H1 (cell line): ENCODE measurements around the gene SPOPL. TPM values are rescaled to one million over a fixed set of nuclear protein-coding genes. Genes with fewer than 3 reads are reported as not detected.

Experiments used
- CTCF ChIA-PET: fragments of 300-600 bp; sonication (Branson Sonifier 250); formaldehyde crosslinking; loops from one replicate; lab custom pipeline; 2021; ENCODE audit not compliant: partially characterized antibody; lab: Charles Lee
- POLR2A ChIA-PET: fragments of 300-600 bp; sonication (Branson Sonifier 250); formaldehyde crosslinking; loops from one replicate; lab custom pipeline; 2021; ENCODE audit warnings: inconsistent platforms; ENCODE audit not compliant: partially characterized antibody; lab: Charles Lee
- DNase-seq, 2 experiments: peaks; one replicate each; pipeline versions ENCODE4 v3.0.0 to v3.0.0-alpha.2; 2010 to 2022; ENCODE audit warnings: low spot score in 2 of 2, low read depth in 1 of 2, mixed read lengths in 1 of 2
- FAIRE-seq: peaks from 2 replicates; lab custom pipeline; 2011; peaks lifted over from hg19 to GRCh38; lab: Jason Lieb, UNC
- H2AFZ ChIP-seq: 2 replicates; pipeline ENCODE4 v1.8.1; 2012; ENCODE audit warnings: low read length, inconsistent platforms
- H2AK5ac ChIP-seq: 2 replicates; pipeline ENCODE4 v1.6.1; 2013; ENCODE audit warnings: low read depth, low read length
- H2BK120ac ChIP-seq: replicated peaks from 2 replicates; pipeline ENCODE3; 2013; ENCODE audit warnings: low read depth, low read length, inconsistent platforms
- H2BK12ac ChIP-seq: 2 replicates; pipeline ENCODE4 v1.6.1; 2013; ENCODE audit warnings: low read depth, low read length
- H2BK15ac ChIP-seq: 2 replicates; pipeline ENCODE4 v1.6.1; 2013; ENCODE audit warnings: low read length
- H2BK20ac ChIP-seq: 2 replicates; pipeline ENCODE4 v1.6.1; 2013; ENCODE audit warnings: low read length
- H2BK5ac ChIP-seq: 2 replicates; pipeline ENCODE4 v1.6.1; 2013; ENCODE audit warnings: low read depth, low read length
- H3K14ac ChIP-seq: 2 replicates; pipeline ENCODE4 v1.6.1; 2013; ENCODE audit warnings: inconsistent platforms; ENCODE audit not compliant: insufficient read length
- H3K18ac ChIP-seq: 2 replicates; pipeline ENCODE4 v1.6.1; 2013; ENCODE audit warnings: low read length; ENCODE audit errors: extremely low read depth
- H3K23ac ChIP-seq: 2 replicates; pipeline ENCODE4 v1.6.1; 2013; ENCODE audit warnings: inconsistent platforms; ENCODE audit not compliant: insufficient read length
- H3K23me2 ChIP-seq: 2 replicates; pipeline ENCODE4 v1.6.1; 2013; ENCODE audit warnings: low read depth, low read length
- H3K27ac ChIP-seq: 2 replicates; pipeline ENCODE4 v1.6.1; 2011; ENCODE audit warnings: low read depth, low read length, inconsistent platforms
- H3K27me3 ChIP-seq, 4 experiments: replicated peaks in 1 of 4; 1 replicate in 1 of 4; 2 replicates in 3 of 4; pipeline versions ENCODE4 v1.6.1 to v1.8.1; 2011 to 2013; ENCODE audit warnings: low read length in 3 of 4, mild to moderate bottlenecking in 3 of 4, inconsistent platforms in 2 of 4, mixed read lengths in 2 of 4, moderate library complexity in 1 of 4; ENCODE audit not compliant: control insufficient read depth in 3 of 4, insufficient read depth in 3 of 4; ENCODE audit errors: extremely low read depth in 1 of 4
- H3K36me3 ChIP-seq, 4 experiments: 2 replicates each; pipeline versions ENCODE4 v1.6.1 to v1.8.1; 2011 to 2013; ENCODE audit warnings: mild to moderate bottlenecking in 4 of 4, low read length in 3 of 4, moderate library complexity in 2 of 4, control low read depth in 1 of 4, inconsistent platforms in 1 of 4; ENCODE audit not compliant: insufficient read depth in 4 of 4, control insufficient read depth in 2 of 4
- H3K4ac ChIP-seq: replicated peaks from 2 replicates; pipeline ENCODE3; 2013; ENCODE audit warnings: low read length, low read depth, mixed read lengths, inconsistent platforms; ENCODE audit not compliant: insufficient read length
- H3K4me1 ChIP-seq, 4 experiments: replicated peaks in 1 of 4; 1 replicate in 1 of 4; 2 replicates in 3 of 4; pipeline versions ENCODE4 v1.6.1 to v1.8.1; 2011 to 2013; ENCODE audit warnings: low read length in 3 of 4, inconsistent platforms in 2 of 4, mixed read lengths in 1 of 4; ENCODE audit not compliant: insufficient read depth in 4 of 4, control insufficient read depth in 3 of 4
- H3K4me2 ChIP-seq, 2 experiments: 2 replicates each; pipeline versions ENCODE4 v1.6.1 to v1.8.1; 2011 to 2013; ENCODE audit warnings: low read depth in 2 of 2, low read length in 2 of 2, control low read depth in 1 of 2, inconsistent platforms in 1 of 2, mild to moderate bottlenecking in 1 of 2; ENCODE audit not compliant: insufficient read depth in 1 of 2
- H3K4me3 ChIP-seq, 4 experiments: fragments of 200-600, 300-600 bp in 1 of 4; sonication (generic), shearing (Covaris generic), sonication (Bioruptor Twin) in 1 of 4; 2 replicates each; pipeline versions ENCODE4 v1.5.1 to v1.8.1; 2011 to 2016; ENCODE audit warnings: low read length in 4 of 4, low read depth in 3 of 4, control low read depth in 2 of 4, inconsistent platforms in 2 of 4, mild to moderate bottlenecking in 2 of 4, mixed read lengths in 1 of 4, moderate library complexity in 1 of 4; ENCODE audit not compliant: insufficient read depth in 2 of 4; ENCODE audit errors: extremely low read depth in 1 of 4
- H3K56ac ChIP-seq: replicated peaks from 2 replicates; pipeline ENCODE3; 2013; ENCODE audit warnings: low read depth, mild to moderate bottlenecking, mixed read lengths, low read length, inconsistent platforms; ENCODE audit not compliant: insufficient read length
- H3K79me1 ChIP-seq: 2 replicates; pipeline ENCODE4 v1.6.1; 2013; ENCODE audit warnings: low read depth, low read length, control low read depth
- H3K79me2 ChIP-seq, 2 experiments: 2 replicates each; pipeline versions ENCODE4 v1.6.1 to v1.8.1; 2012 to 2013; ENCODE audit warnings: low read length in 2 of 2, mild to moderate bottlenecking in 2 of 2, inconsistent platforms in 1 of 2; ENCODE audit not compliant: insufficient read depth in 2 of 2, control insufficient read depth in 1 of 2
- H3K9ac ChIP-seq, 4 experiments: replicated peaks in 1 of 4; 1 replicate in 1 of 4; 2 replicates in 3 of 4; pipeline versions ENCODE4 v1.6.1 to v1.8.1; 2011 to 2013; ENCODE audit warnings: low read depth in 3 of 4, low read length in 3 of 4, control low read depth in 2 of 4, mild to moderate bottlenecking in 2 of 4, moderate library complexity in 2 of 4, inconsistent platforms in 1 of 4; ENCODE audit errors: extremely low read depth in 1 of 4
- H3K9me3 ChIP-seq, 2 experiments: 2 replicates each; pipeline versions ENCODE4 v1.6.1 to v1.8.1; 2012 to 2013; ENCODE audit warnings: mild to moderate bottlenecking in 2 of 2, moderate library complexity in 2 of 2, control low read depth in 1 of 2, inconsistent platforms in 1 of 2, low read depth in 1 of 2, low read length in 1 of 2, mixed read lengths in 1 of 2; ENCODE audit not compliant: insufficient read depth in 2 of 2
- H4K20me1 ChIP-seq, 2 experiments: replicated peaks in 1 of 2; 2 replicates each; pipeline versions ENCODE3 to v1.8.1; 2011 to 2013; ENCODE audit warnings: inconsistent platforms in 2 of 2, low read length in 2 of 2, mild to moderate bottlenecking in 1 of 2; ENCODE audit not compliant: insufficient read depth in 2 of 2, control insufficient read depth in 1 of 2
- H4K5ac ChIP-seq: 2 replicates; pipeline ENCODE4 v1.6.1; 2013; ENCODE audit warnings: low read length, low read depth, mixed read lengths, inconsistent platforms; ENCODE audit not compliant: insufficient read length
- H4K8ac ChIP-seq: 2 replicates; pipeline ENCODE4 v1.8.0; 2013; ENCODE audit warnings: mild to moderate bottlenecking, moderate library complexity, low read length, inconsistent platforms; ENCODE audit not compliant: insufficient read depth; ENCODE audit errors: extremely low read depth
- H4K91ac ChIP-seq: replicated peaks from 2 replicates; pipeline ENCODE3; 2013; ENCODE audit warnings: low read length, mixed read lengths, inconsistent platforms; ENCODE audit not compliant: insufficient read length
- ATF2 ChIP-seq: IDR thresholded peaks from 2 replicates; pipeline ENCODE4 v1.6.1; 2012; ENCODE audit warnings: low read length, inconsistent platforms
- BRCA1 ChIP-seq: IDR thresholded peaks from 2 replicates; pipeline ENCODE4 v1.6.1; 2012; ENCODE audit warnings: low read depth, low read length, improper control_type of control experiment
- CEBPB ChIP-seq: IDR thresholded peaks from 2 replicates; pipeline ENCODE4 v1.6.1; 2012; ENCODE audit warnings: low read depth, low read length
- CHD1 ChIP-seq: IDR thresholded peaks from 2 replicates; pipeline ENCODE4 v1.6.1; 2012; ENCODE audit warnings: low read depth, low read length, improper control_type of control experiment
- EGR1 ChIP-seq: IDR thresholded peaks from 2 replicates; pipeline ENCODE4 v1.6.1; 2011; ENCODE audit warnings: low read depth, low read length, borderline replicate concordance
- EZH2 ChIP-seq: fragments of 200-600 bp; sonication (generic); IDR thresholded peaks from 2 replicates; pipeline ENCODE4 v1.7.1; 2012; ENCODE audit warnings: low read depth, mild to moderate bottlenecking, moderate library complexity, low read length, inconsistent platforms; ENCODE audit not compliant: severe bottlenecking
- FOSL1 ChIP-seq: IDR thresholded peaks from 2 replicates; pipeline ENCODE4 v1.6.1; 2011; ENCODE audit warnings: mild to moderate bottlenecking, low read depth, low read length, moderate library complexity; ENCODE audit not compliant: insufficient read depth
- JUN ChIP-seq: IDR thresholded peaks from 2 replicates; pipeline ENCODE4 v1.6.1; 2011; ENCODE audit warnings: low read depth, mild to moderate bottlenecking, improper control_type of control experiment, low read length
- KDM4A ChIP-seq: IDR thresholded peaks from one replicate; pipeline ENCODE4 v1.7.1; 2012; ENCODE audit warnings: low read depth, mild to moderate bottlenecking, moderate library complexity, low read length, inconsistent platforms; ENCODE audit not compliant: severe bottlenecking
- RAD21 ChIP-seq, 2 experiments: IDR thresholded peaks in 1 of 2; conservative IDR thresholded peaks in 1 of 2; 2 replicates each; pipeline ENCODE4 v1.6.1; 2011; ENCODE audit warnings: low read depth in 2 of 2, low read length in 2 of 2, improper control_type of control experiment in 1 of 2, inconsistent platforms in 1 of 2, mild to moderate bottlenecking in 1 of 2, moderate library complexity in 1 of 2
- TAF1 ChIP-seq: IDR thresholded peaks from 2 replicates; pipeline ENCODE4 v1.6.1; 2011; ENCODE audit warnings: mild to moderate bottlenecking, low read depth, low read length
- USF2 ChIP-seq: IDR thresholded peaks from 2 replicates; pipeline ENCODE4 v1.6.1; 2011; ENCODE audit warnings: low read length, improper control_type of control experiment
- WGBS, 2 experiments: shearing (Covaris generic) in 1 of 2; methylation state at CpG; one replicate each; pipeline versions ENCODE4 v1.1.6 to v1.1.7; 2013 to 2015; ENCODE audit warnings: low lambda C conversion rate in 2 of 2, mixed read lengths in 2 of 2, inconsistent platforms in 1 of 2, low coverage in 1 of 2, missing lambda C conversion rate in 1 of 2; ENCODE audit not compliant: insufficient replicate concordance in 2 of 2, insufficient coverage in 1 of 2, insufficient read length in 1 of 2; ENCODE audit errors: extremely low coverage in 1 of 2, missing lambda C conversion rate in 1 of 2; 5-methylcytosine and 5-hydroxymethylcytosine counted together
- polyA plus RNA-seq, 7 experiments: library from polyadenylated mRNA; depleted of rRNA in 3 of 7; stranded (reverse) in 5 of 7; unstranded in 2 of 7; fragments of >200 nt in 5 of 7; fragments of 200-250 nt in 2 of 7; gene quantifications; 1 replicate in 5 of 7; 2 replicates in 1 of 7; 4 replicates in 1 of 7; pipeline versions ENCODE4 v1.2.1 to v1.2.3, GENCODE V29; 2011 to 2013; ENCODE audit warnings: missing spikeins in 2 of 7, mixed read lengths in 2 of 7
- total RNA-seq: library from RNA; stranded (reverse); fragmentation: NEBNext Ultra II Directional; extraction: Animal tissue kit (Norgen Biotek cat#: 25700); gene quantifications from 2 replicates; pipeline ENCODE4 v1.2.1, GENCODE V29; 2021

The SPOPL gene
- total and polyA plus RNA-seq, 2 of the 8 experiments (the other 6 are each of a cell fraction or from before 2014, with no cell fraction given), result 1.9 to 14.5 TPM

- WGBS, 2 experiments, result no CpG with 5 or more reads among the region's 2 CpGs
- CTCF ChIA-PET, result interaction anchor here (0.9 to 1.8 kb wide), 2 partner anchors 9 to 19 kb away, joined by 3 to 4 read pairs; no protein-coding TSS in a partner anchor
- FAIRE-seq, result no peak
- no peak for TF ChIP-seq CHD1
- TF ChIP-seq KDM4A, result no peak
- no peak for TF ChIP-seq FOSL1
- no peak for TF ChIP-seq USF2
- no peak for TF ChIP-seq BRCA1
- no peak for TF ChIP-seq ATF2
- TF ChIP-seq TAF1, result no peak
- TF ChIP-seq CEBPB, result no peak
- TF ChIP-seq EZH2, result no peak
- TF ChIP-seq RAD21 (IDR thresholded peaks at IDR 0.05 in 1 of 2, conservative IDR thresholded peaks at IDR 0.05 in 1 of 2; ENCODE audit: low read depth in 2 of 2, low read length in 2 of 2), result no peak
- TF ChIP-seq JUN, result no peak
- TF ChIP-seq EGR1, result no peak
These were observed 45.9 kb upstream of the SPOPL start for GRCh38 chr2:138455691-138456090.

More at GRCh38 chr2:138455691-138456090, 45.9 kb upstream of the SPOPL start:
- no peak overlapping the region for H3K4me3 ChIP-seq
- no peak overlapping the region for H3K56ac ChIP-seq
- H3K9me3 ChIP-seq, result no peaks in the 10 kb centered on the region
- no peak overlapping the region for H2BK12ac ChIP-seq
- no peak overlapping the region for H3K23ac ChIP-seq
- no peaks in the 10 kb centered on the region for H3K4me1 ChIP-seq
- no peak overlapping the region for H2BK5ac ChIP-seq
- no peak overlapping the region for H3K4me2 ChIP-seq
- no peaks in the 10 kb centered on the region for H3K79me2 ChIP-seq
- no peak overlapping the region for H2AFZ ChIP-seq
- H2AK5ac ChIP-seq, result no peak overlapping the region
- no peak overlapping the region for H4K5ac ChIP-seq
- POLR2A ChIA-PET, result no interaction called here
- DNase-seq, result no peak
- no peak overlapping the region for H2BK20ac ChIP-seq
- no peaks in the 10 kb centered on the region for H3K27me3 ChIP-seq
- no peak overlapping the region for H3K9ac ChIP-seq
- H3K4ac ChIP-seq, result no peak overlapping the region
- no peak overlapping the region for H3K14ac ChIP-seq
- H4K91ac ChIP-seq, result no peak overlapping the region
- H3K23me2 ChIP-seq, result no peaks in the 10 kb centered on the region
- H3K36me3 ChIP-seq, result no peaks in the 10 kb centered on the region
- no peak overlapping the region for H4K8ac ChIP-seq
- no peak overlapping the region for H3K27ac ChIP-seq
- H2BK15ac ChIP-seq, result no peak overlapping the region
- H3K18ac ChIP-seq, result no peak overlapping the region
- H2BK120ac ChIP-seq, result no peak overlapping the region
- no peaks in the 10 kb centered on the region for H4K20me1 ChIP-seq
- no peaks in the 10 kb centered on the region for H3K79me1 ChIP-seq
